Measurements from ENCODE around the gene PIP.

- TF ChIP-seq ZFX (IDR thresholded peaks at IDR 0.05) (no peak), POLR2A (IDR thresholded peaks at IDR 0.05; ENCODE audit: borderline replicate concordance, extremely low read depth, insufficient read depth, insufficient read length) (no peak), SIN3A (IDR thresholded peaks at IDR 0.05; ENCODE audit: low read depth) (no peak), EZH2 (IDR thresholded peaks at IDR 0.05) (no peak), CTCF (IDR thresholded peaks at IDR 0.05 in 2 of 3, conservative IDR thresholded peaks at IDR 0.05 in 1 of 3; ENCODE audit: borderline replicate concordance in 1 of 3, insufficient read depth in 1 of 3, low read depth in 2 of 3, low read length in 2 of 3) (no peak), EGR1 (IDR thresholded peaks at IDR 0.05; ENCODE audit: low read depth) (no peak), JUND (IDR thresholded peaks at IDR 0.05) (no peak), YY1 (IDR thresholded peaks at IDR 0.05; ENCODE audit: extremely low read depth, insufficient replicate concordance, low read depth, low read length) (no peak), ATF3 (IDR thresholded peaks at IDR 0.05) (no peak), POLR2AphosphoS5 (IDR thresholded peaks at IDR 0.05; ENCODE audit: low read depth, low read length) (no peak), SRF (IDR thresholded peaks at IDR 0.05; ENCODE audit: low read depth) (peak; percentile 62; the same call in 1 of the 2 replicates), CBX3 (IDR thresholded peaks at IDR 0.05; ENCODE audit: low read depth) (no peak), EZH2phosphoT487 (IDR thresholded peaks at IDR 0.05; ENCODE audit: borderline replicate concordance) (no peak), REST (IDR thresholded peaks at IDR 0.05; ENCODE audit: low read depth) (no peak)
Measured at GRCh38 chr7:143172354-143172753, 40.5 kb downstream of the PIP start.

Measured in HCT116 (cell line).